GM18505 (cell line): ENCODE data around the gene CCT3.

Source experiments
- ATAC-seq: cut with Tn5 transposase; IDR thresholded peaks from one replicate; pipeline ENCODE4 v1.9.1; 2021; ENCODE audit not compliant: unreplicated experiment
- POLR2A ChIP-seq: IDR thresholded peaks from 4 replicates; pipeline ENCODE4 v1.6.1; 2011; ENCODE audit warnings: borderline replicate concordance; ENCODE audit not compliant: insufficient read depth, insufficient read length; ENCODE audit errors: extremely low read depth

The CCT3 gene

DNA sequence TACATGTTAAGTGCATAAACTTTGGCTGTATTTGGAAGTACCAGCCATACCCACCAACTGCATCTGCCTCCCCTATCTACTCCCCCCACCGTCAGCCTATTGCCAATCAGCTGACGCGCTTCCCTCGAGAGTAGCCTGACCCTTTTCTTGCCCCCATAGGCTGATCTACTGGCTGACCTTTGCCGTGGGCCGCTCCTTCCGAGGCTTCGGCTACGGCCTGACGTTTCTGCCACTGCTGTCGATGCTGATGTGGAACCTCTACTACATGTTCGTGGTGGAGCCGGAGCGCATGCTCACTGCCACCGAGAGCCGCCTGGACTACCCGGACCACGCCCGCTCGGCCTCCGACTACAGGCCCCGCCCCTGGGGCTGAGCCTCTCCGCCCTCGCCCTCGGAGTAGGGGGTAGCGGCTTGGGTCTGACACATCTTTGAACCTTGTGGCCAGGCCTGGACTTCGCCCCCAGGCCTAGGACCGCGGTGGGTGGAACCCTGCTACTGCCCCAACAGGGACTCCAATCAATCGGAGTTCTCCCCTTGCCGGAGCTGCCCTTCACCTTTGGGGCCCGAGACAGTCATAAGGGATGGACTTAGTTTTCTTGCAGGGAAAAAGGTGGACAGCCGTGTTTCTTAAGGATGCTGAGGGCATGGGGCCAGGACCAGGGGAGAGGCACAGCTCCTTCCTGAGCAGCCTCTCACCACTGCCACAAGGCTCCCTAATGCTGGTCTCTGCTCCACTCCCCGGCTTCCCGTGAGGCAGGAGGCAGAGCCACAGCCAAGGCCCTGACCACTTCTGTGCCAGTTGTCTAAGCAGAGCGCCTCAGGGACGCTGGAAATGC is 46.6 kb downstream of the CCT3 start:
- ATAC-seq: no peak
- no peak for TF ChIP-seq POLR2A

DNA sequence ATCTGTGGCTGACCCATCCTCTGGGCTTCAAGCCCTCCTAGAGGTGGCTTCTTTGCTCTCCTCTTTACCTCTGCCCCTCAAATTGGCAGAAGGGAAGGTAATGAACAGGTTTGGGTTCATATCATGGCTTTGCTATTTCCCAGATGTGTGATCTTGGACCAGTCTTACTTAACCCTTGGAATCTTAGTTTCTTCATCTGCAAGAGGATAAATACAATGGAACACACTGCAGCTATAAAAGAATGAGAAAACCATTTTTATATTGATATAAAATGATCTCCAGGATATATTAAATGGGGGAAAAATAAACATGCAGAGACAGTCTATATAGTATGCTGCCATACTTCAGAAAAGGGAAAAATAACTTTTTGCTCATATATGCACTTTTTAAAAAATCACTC is 48.2 kb downstream of the CCT3 start:
- ATAC-seq: no peak
- no peak for TF ChIP-seq POLR2A

DNA sequence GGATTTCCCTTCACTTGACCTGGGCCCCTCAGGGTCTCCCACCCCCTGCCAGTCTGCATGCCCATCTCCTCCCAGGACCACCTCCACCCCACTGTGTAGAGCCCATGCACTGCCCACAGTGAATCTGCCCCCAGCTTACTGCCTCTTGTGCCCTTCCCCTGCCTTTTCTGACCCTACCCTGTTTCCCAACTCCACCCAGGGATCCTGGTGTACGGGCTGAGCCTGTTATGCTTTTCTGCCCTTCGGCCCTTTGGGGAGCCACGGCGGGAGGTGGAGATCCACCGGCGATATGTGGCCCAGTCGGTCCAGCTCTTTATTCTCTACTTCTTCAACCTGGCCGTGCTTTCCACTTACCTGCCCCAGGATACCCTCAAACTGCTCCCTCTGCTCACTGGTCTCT is 52.0 kb downstream of the CCT3 start:
- ATAC-seq: no peak
- no peak for TF ChIP-seq POLR2A

DNA sequence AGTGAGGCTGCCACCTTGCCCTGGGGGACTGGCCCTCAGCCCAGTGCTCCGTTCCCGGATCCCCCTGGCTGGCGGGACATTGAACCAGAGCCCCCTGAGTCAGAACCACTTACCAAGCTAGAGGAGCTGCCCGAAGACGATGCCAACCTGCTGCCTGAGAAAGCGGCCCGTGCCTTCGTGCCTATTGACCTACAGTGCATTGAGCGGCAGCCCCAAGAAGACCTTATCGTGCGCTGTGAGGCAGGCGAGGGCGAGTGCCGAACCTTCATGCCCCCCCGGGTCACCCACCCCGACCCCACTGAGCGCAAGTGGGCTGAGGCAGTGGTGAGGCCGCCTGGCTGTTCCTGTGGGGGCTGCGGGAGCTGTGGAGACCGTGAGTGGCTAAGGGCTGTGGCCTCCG is 52.7 kb downstream of the CCT3 start:
- no peak for TF ChIP-seq POLR2A
- no peak for ATAC-seq

DNA sequence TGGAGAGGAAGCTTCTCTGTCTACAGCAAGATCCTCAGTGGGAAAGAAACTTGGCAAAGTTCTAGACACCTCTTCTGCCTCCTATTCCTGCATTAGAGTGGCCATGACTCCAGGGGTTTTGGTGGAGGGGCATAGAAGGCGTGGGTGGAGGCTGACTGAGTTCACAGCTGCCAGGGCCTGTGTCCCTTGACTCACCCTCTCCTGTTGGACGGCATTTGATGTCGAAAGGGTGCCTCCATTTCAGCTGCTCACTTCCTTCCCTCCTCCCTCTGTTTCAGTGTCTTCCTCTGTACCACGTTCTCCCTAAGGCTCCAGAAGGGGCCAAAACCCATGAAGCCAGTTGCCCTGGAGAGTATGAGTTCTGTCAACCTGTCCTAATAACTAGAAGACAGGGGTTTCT is 53.3 kb downstream of the CCT3 start:
- TF ChIP-seq POLR2A: no peak
- ATAC-seq: no peak

DNA sequence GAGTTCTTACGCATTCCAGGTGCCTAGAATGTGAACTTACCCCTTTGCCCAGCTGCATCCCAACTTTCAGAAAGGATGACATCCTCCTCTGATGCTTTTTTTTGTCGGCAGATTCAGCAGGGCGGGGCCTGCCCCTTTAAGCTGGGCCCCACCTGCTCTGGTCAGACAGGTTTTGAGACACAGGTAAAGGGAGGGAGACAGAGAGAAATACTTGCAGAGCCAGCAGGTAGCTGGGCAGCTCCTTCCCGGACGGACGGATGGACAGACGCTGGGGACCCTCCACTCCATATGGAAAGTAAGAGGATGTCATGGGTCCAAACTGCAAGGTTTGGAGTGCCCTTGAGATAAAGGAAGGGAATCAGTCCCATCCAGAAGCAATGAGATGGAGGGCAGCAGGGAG is 54.0 kb downstream of the CCT3 start, which contains the start of gene TMEM79:
TSS of gene TMEM79 (plus strand) at position 214 of the 400 bp plus-strand sequence. CDS start 902 bp downstream, outside the sequence.
- ATAC-seq: no peak
- TF ChIP-seq POLR2A: no peak

DNA sequence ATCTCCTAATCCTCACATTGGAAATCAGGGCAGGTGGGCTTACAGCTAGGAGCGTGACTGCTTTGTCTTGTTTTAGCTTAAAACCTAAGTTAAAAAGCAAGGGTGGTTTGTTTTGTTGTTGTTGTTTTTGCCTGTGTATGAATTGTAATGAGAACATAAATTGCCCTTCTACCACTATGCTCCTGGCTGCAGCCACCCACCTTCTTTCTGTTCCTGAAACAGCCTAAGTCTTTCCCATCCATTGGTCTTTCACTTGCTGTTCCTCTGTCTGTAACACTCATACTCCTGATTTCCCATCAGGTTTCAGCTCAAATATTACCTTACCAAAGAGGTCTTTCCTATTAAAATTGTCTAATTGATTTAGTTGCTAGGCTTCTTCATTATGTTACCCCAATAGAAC is 54.6 kb downstream of the CCT3 start:
- ATAC-seq: no peak
- no peak for TF ChIP-seq POLR2A

DNA sequence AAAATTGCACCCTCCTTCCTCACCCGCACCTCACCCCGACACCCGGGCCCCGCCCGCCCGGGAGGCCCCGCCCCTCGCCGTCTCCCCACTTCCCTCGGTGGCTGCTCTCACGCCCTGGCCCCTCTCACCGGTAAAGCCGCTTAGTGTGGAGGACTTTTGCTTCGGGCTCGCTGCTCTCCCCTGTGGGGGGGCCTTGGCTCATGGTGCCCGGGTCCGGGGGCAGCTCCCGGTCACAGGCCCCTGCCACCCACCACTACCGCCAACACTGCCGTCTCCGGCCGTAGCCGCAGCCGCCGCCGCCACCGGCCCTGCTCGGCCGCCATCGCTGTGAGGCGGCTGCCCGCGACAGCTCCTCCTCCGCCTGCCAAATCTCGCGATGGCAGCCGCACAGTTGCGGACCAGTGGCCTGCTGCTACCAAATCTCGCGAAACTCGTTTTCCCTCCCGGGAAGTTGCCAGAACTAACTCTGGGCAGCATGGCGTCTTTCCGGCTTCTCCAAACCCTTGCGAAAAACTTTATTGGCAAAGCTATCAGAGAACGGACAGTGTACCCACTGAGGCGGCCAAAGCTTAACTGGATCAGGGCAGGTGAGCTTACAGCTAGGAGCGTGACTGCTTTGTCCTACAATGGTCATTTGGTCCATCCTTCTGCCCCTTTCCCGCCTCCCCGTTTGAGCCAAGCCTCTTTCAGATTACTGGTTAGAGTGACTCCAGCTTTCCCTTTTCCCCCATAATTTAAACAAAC is 55.4 kb downstream of the CCT3 start, which contains the start of gene SMG5:
TSS of gene SMG5 (minus strand) at position 347 of the 744 bp plus-strand sequence. CDS start at position 202, 145 bp downstream.
- ATAC-seq: peak; percentile 71
- TF ChIP-seq POLR2A: peak; percentile 99

DNA sequence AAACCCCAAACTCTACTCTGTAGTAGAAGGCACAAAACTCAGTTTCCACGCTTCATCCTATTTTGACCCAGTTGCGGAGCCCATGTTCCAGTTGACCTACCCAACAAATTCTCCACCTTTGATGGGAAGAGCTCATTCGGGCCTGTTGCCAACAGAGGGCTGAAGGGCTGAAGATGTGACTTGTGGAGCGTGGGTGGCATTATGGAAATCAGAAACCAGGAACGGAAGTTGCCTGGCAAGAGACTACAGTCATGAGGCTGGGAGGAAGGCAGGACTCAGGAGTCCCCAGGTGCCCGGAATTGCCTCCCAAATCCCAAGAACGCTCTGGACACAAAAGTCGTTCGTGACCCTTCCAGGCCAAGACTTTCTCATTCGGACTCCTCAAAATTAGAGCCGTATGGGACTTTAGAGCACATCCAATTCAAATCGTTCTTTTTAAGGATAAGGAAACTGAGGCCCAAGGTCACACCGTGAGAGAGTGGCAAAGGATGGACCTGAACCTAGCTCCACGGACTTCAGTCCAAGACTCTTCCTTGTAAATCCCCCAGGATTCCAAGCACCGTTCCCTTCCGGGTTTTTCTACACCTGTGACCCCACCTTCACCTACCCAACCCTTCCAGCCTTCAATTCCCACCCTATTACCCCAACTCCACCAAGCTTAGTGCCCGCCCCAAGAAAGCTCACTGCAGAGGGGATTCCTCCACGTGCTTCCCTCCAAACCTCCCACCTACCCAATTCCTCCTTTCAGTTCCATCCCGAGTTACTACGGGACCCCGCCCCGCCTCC is 56.2 kb downstream of the CCT3 start:
- TF ChIP-seq POLR2A: peak; percentile 57
- no peak for ATAC-seq

DNA sequence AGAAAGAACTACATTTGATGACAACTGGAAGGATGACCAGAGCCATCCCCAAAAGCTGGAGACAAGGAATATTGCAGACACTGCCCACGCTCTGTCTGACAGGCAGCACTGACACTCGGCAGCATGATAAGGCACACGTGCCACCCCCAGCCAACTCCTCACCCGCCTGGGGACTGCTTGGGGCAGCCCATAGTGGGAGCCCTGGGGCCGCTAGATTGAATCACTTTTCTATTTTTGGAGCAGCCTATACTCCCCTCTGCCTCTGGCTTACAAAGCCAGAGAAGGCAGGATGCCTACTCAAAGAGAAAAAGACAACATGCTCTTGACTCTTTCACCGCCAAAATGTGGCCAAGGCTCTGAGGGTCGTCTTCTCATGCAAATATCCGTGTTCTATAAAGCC is 56.8 kb downstream of the CCT3 start:
- no peak for TF ChIP-seq POLR2A
- no peak for ATAC-seq

DNA sequence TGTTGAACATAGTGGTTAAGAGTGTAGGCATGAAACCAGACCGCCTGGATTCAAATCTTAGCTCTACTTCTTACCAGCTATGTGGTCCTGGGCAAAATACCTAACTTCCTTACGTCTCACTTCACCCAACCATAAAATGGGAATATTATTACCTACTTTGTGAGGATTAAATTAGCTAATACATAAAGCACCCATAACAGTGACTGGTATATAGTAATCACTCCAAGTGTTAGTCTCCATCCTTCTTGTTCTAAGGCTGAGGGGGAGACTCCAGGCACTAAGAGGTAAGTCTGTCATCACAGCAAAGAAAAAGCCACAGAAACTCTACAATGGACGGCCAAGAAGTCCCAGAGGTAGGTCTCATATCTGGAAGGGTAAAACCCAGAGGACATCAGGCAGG is 58.3 kb downstream of the CCT3 start:
- TF ChIP-seq POLR2A: no peak
- ATAC-seq: no peak

DNA sequence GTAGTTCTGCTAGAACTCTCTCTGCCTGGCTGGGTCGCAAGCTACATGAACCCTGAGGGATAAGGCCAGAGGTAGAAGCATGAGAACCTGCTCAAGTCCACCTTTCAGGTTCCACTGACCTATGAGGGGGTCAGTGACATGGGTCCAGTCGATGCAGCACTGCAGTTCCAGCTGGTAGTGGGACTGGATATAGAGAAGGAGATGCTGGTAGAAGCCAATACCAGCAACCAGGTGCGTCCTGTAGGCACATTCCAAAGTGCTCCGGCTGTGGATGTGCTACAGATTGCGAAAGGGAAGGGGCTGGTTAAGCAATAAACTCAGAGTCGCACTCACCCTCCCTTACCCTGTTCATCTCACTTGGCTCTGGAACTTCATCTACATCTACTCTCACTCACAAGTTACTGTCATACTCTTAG is 61.1 kb downstream of the CCT3 start:
- no peak for ATAC-seq
- no peak for TF ChIP-seq POLR2A

DNA sequence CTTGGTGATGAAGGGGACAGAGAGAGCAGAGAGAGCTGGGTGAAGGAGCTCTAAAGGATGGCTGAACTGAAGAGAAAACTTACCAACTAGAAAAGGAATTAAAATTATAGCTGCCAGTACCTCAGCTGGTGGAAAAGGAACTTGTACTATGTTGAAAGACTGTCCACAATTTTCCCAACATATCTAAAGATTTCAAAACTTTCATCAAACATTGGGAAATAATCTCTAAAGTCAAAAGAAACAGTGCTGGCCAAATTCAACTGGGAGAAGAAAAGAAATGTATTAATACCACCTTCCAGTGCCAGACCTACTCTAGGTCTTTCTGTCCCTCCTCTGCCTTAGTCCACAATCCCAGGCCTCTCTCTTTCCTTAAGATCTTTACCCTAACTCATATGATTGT is 61.6 kb downstream of the CCT3 start:
- ATAC-seq: no peak
- TF ChIP-seq POLR2A: no peak
